WTC11 (cell line): ENCODE results near the gene TNFAIP3. TPM values are rescaled to one million over a fixed set of nuclear protein-coding genes. Genes with fewer than 3 reads are reported as not detected.

Experiments used
- ATAC-seq: fragments of 200-7000 bp; cut with Tn5 transposase; 2 replicates; pipeline ENCODE4 v1.10.0; 2021; ENCODE audit warnings: mild to moderate bottlenecking, moderate library complexity
- CTCF ChIA-PET: fragments of 300-600 bp; sonication (Branson Sonifier 250); formaldehyde crosslinking; loops from one replicate; lab custom pipeline; 2021; ENCODE audit warnings: antibody characterized with exemption; lab: Charles Lee
- POLR2A ChIA-PET: fragments of 350-600 bp; sonication (Branson Sonifier 250); formaldehyde crosslinking; loops from one replicate; lab custom pipeline; 2021; ENCODE audit warnings: antibody characterized with exemption; lab: Charles Lee
- DNase-seq: peaks from one replicate; pipeline ENCODE4 v3.0.0; 2021; ENCODE audit warnings: low spot score
- H3K27ac Mint-ChIP-seq: 2 replicates; pipeline ENCODE4 v1.8.0; 2021; ENCODE audit warnings: mixed read lengths
- H3K27me3 Mint-ChIP-seq: 2 replicates; pipeline ENCODE4 v1.8.0; 2021; ENCODE audit warnings: low read depth, mild to moderate bottlenecking, moderate library complexity, mixed read lengths
- H3K36me3 Mint-ChIP-seq: 2 replicates; pipeline ENCODE4 v1.8.0; 2021; ENCODE audit warnings: mixed read lengths
- H3K4me1 Mint-ChIP-seq: 2 replicates; pipeline ENCODE4 v1.8.0; 2022; ENCODE audit warnings: mixed read lengths
- H3K4me3 Mint-ChIP-seq: 2 replicates; pipeline ENCODE4 v1.8.0; 2021; ENCODE audit warnings: mild to moderate bottlenecking, moderate library complexity, mixed read lengths
- H3K9me3 Mint-ChIP-seq: 2 replicates; pipeline ENCODE4 v1.8.0; 2021; ENCODE audit warnings: mixed read lengths
- ATF6 ChIP-seq: sonication (generic); formaldehyde crosslinking; IDR thresholded peaks from 2 replicates; pipeline ENCODE4 v1.8.1; 2023; ENCODE audit warnings: mild to moderate bottlenecking, missing genetic modification reagents
- FOXP1 ChIP-seq: sonication (generic); formaldehyde crosslinking; IDR thresholded peaks from 2 replicates; pipeline ENCODE4 v1.8.0; 2022; ENCODE audit warnings: missing genetic modification reagents, mild to moderate bottlenecking, moderate library complexity, borderline replicate concordance
- GRHL2 ChIP-seq: fragments of 250-450 bp; sonication (Bioruptor Pico); IDR thresholded peaks from 2 replicates; pipeline ENCODE4 v1.8.0; 2022; ENCODE audit warnings: mild to moderate bottlenecking, moderate library complexity; ENCODE audit not compliant: insufficient replicate concordance, severe bottlenecking
- GTF2I ChIP-seq: fragments of 250-450 bp; sonication (Bioruptor Pico); conservative IDR thresholded peaks from 2 replicates; pipeline ENCODE4 v1.4.0; 2021; ENCODE audit warnings: mild to moderate bottlenecking
- HMGXB4 ChIP-seq: sonication (generic); formaldehyde crosslinking; IDR thresholded peaks from 2 replicates; pipeline ENCODE4 v1.8.1; 2023; ENCODE audit warnings: mild to moderate bottlenecking, moderate library complexity, missing genetic modification reagents
- JAZF1 ChIP-seq: fragments of 250-450 bp; sonication (Bioruptor Pico); IDR thresholded peaks from 2 replicates; pipeline ENCODE4 v1.9.0; 2021; ENCODE audit warnings: moderate library complexity, mild to moderate bottlenecking, inconsistent platforms
- MXD4 ChIP-seq: fragments of 250-450 bp; sonication (Bioruptor Pico); IDR thresholded peaks from 2 replicates; pipeline ENCODE4 v1.8.0; 2021; ENCODE audit warnings: mild to moderate bottlenecking, moderate library complexity, borderline replicate concordance
- NFATC4 ChIP-seq: fragments of 250-450 bp; sonication (Bioruptor Pico); IDR thresholded peaks from 2 replicates; pipeline ENCODE4 v1.9.0; 2021; ENCODE audit warnings: mild to moderate bottlenecking
- NFE2L1 ChIP-seq: sonication (generic); formaldehyde crosslinking; IDR thresholded peaks from 2 replicates; pipeline ENCODE4 v1.8.1; 2023; ENCODE audit warnings: missing genetic modification reagents
- NR1H2 ChIP-seq: sonication (generic); formaldehyde crosslinking; IDR thresholded peaks from 2 replicates; pipeline ENCODE4 v1.9.0; 2021; ENCODE audit warnings: mild to moderate bottlenecking, moderate library complexity, missing genetic modification reagents
- NR2C2 ChIP-seq: sonication (generic); formaldehyde crosslinking; IDR thresholded peaks from 2 replicates; pipeline ENCODE4 v1.8.0; 2022; ENCODE audit warnings: mild to moderate bottlenecking, missing genetic modification reagents
- OVOL2 ChIP-seq: fragments of 250-450 bp; sonication (Bioruptor Pico); IDR thresholded peaks from 2 replicates; pipeline ENCODE4 v1.9.0; 2021; ENCODE audit warnings: mild to moderate bottlenecking, borderline replicate concordance
- PRRX2 ChIP-seq: fragments of 250-450 bp; sonication (Bioruptor Pico); IDR thresholded peaks from 2 replicates; pipeline ENCODE4 v1.8.0; 2021; ENCODE audit warnings: mild to moderate bottlenecking
- TCF7 ChIP-seq: sonication (generic); formaldehyde crosslinking; IDR thresholded peaks from 2 replicates; pipeline ENCODE4 v1.8.0; 2022; ENCODE audit warnings: mild to moderate bottlenecking, low read depth, missing genetic modification reagents, moderate library complexity
- USF1 ChIP-seq: sonication (generic); formaldehyde crosslinking; IDR thresholded peaks from 2 replicates; pipeline ENCODE4 v1.8.0; 2022; ENCODE audit warnings: mild to moderate bottlenecking, missing genetic modification reagents
- USF2 ChIP-seq: sonication (generic); formaldehyde crosslinking; IDR thresholded peaks from 2 replicates; pipeline ENCODE4 v1.8.1; 2023; ENCODE audit warnings: mild to moderate bottlenecking, missing genetic modification reagents, moderate library complexity
- ZBTB21 ChIP-seq: sonication (generic); formaldehyde crosslinking; IDR thresholded peaks from 2 replicates; pipeline ENCODE4 v1.8.1; 2023; ENCODE audit warnings: mild to moderate bottlenecking, missing genetic modification reagents, borderline replicate concordance
- ZBTB43 ChIP-seq: sonication (generic); formaldehyde crosslinking; IDR thresholded peaks from 2 replicates; pipeline ENCODE4 v1.8.1; 2023; ENCODE audit warnings: mild to moderate bottlenecking, missing genetic modification reagents
- ZMAT4 ChIP-seq: fragments of 250-450 bp; sonication (Bioruptor Pico); IDR thresholded peaks from 2 replicates; pipeline ENCODE4 v1.9.0; 2021; ENCODE audit warnings: mild to moderate bottlenecking
- ZNF263 ChIP-seq: sonication (generic); formaldehyde crosslinking; IDR thresholded peaks from 2 replicates; pipeline ENCODE4 v1.8.1; 2022; ENCODE audit warnings: low read depth, mild to moderate bottlenecking, moderate library complexity, missing genetic modification reagents
- ZNF416 ChIP-seq: fragments of 250-450 bp; sonication (Bioruptor Pico); IDR thresholded peaks from 2 replicates; pipeline ENCODE4 v1.9.0; 2021; ENCODE audit warnings: mild to moderate bottlenecking, inconsistent platforms
- ZNF423 ChIP-seq: fragments of 250-450 bp; sonication (Bioruptor Pico); IDR thresholded peaks from 2 replicates; pipeline ENCODE4 v2.1.2; 2022; ENCODE audit warnings: mild to moderate bottlenecking, moderate library complexity
- ZNF671 ChIP-seq: fragments of 250-450 bp; sonication (Bioruptor Pico); IDR thresholded peaks from 2 replicates; pipeline ENCODE4 v1.8.0; 2021; ENCODE audit warnings: mild to moderate bottlenecking
- total RNA-seq: library from RNA; stranded (reverse); gene quantifications from 3 replicates; pipeline ENCODE4 v1.2.3, GENCODE V29; 2021

The TNFAIP3 gene
- total RNA-seq, 1 experiment from 2014 or later = 4.2 TPM

- TF ChIP-seq NFE2L1 (CRISPR knock-in tag) (no peak), ZNF423 (CRISPR knock-in tag) (no peak), TCF7 (CRISPR knock-in tag) (no peak), USF2 (no peak), GTF2I (CRISPR knock-in tag) (no peak), ZBTB43 (CRISPR knock-in tag) (no peak), FOXP1 (CRISPR knock-in tag) (no peak), OVOL2 (CRISPR knock-in tag) (no peak), NFATC4 (CRISPR knock-in tag) (no peak), PRRX2 (CRISPR knock-in tag) (no peak)
Observed at GRCh38 chr6:137875058-137875520, 8.0 kb downstream of the TNFAIP3 start (continued).

GRCh38 chr6:137875606-137876005 is 8.5 kb downstream of the TNFAIP3 start:
- H3K9me3 Mint-ChIP-seq = no peaks in the 10 kb centered on the region

GRCh38 chr6:137876547-137876946 is 9.5 kb downstream of the TNFAIP3 start:
- TF ChIP-seq USF1 (CRISPR knock-in tag) = no peak

More at GRCh38 chr6:137875606-137876005, 8.5 kb downstream of the TNFAIP3 start:
- DNase-seq (no peak), ATAC-seq (no peak)
- Mint-ChIP-seq H3K36me3 (peaks cover 8% of the 10 kb centered on the region; the same call in 1 of the 2 replicates), H3K27me3 (no peaks in the 10 kb centered on the region), H3K27ac (no peak overlapping the region), H3K4me3 (no peak overlapping the region), H3K4me1 (peaks cover 32% of the 10 kb centered on the region)
- TF ChIP-seq ZNF671 = no peak
- no peak for TF ChIP-seq PRRX2 (CRISPR knock-in tag)
- TF ChIP-seq ZNF263 (CRISPR knock-in tag) = no peak
- no peak for TF ChIP-seq MXD4 (CRISPR knock-in tag)
- TF ChIP-seq ZNF416 (CRISPR knock-in tag) = no peak
- no peak for TF ChIP-seq GRHL2 (CRISPR knock-in tag)
- ChIA-PET CTCF (interaction anchor here (1.2 kb wide), 1 partner anchor 9 kb away, joined by 4 read pairs; no protein-coding TSS in a partner anchor), POLR2A (no interaction called here)

GRCh38 chr6:137877113-137877512 is 10.1 kb downstream of the TNFAIP3 start:
- Mint-ChIP-seq H3K27me3 (no peaks in the 10 kb centered on the region), H3K9me3 (no peaks in the 10 kb centered on the region), H3K4me1 (peaks cover 35% of the 10 kb centered on the region), H3K27ac (no peak overlapping the region), H3K36me3 (peaks cover 8% of the 10 kb centered on the region; the same call in 1 of the 2 replicates), H3K4me3 (no peak overlapping the region)
- POLR2A ChIA-PET = interaction anchor here (0.7 to 0.9 kb wide), 2 partner anchors 14 to 127 kb away, joined by 3 read pairs; no protein-coding TSS in a partner anchor
- DNase-seq (no peak), ATAC-seq (no peak)
- CTCF ChIA-PET = interaction anchor here (5.7 kb wide), 1 partner anchor 10 kb away, joined by 54 read pairs; the partner anchor contains the start of gene TNFAIP3
- TF ChIP-seq ZMAT4 (CRISPR knock-in tag) (no peak), JAZF1 (no peak), NR1H2 (CRISPR knock-in tag) (no peak), ATF6 (CRISPR knock-in tag) (no peak), OVOL2 (CRISPR knock-in tag) (no peak), ZBTB21 (no peak), HMGXB4 (CRISPR knock-in tag) (no peak), NR2C2 (CRISPR knock-in tag) (no peak), USF1 (CRISPR knock-in tag) (no peak)

More at GRCh38 chr6:137876547-137876946, 9.5 kb downstream of the TNFAIP3 start:
- H3K36me3 Mint-ChIP-seq = peaks cover 8% of the 10 kb centered on the region; the same call in 1 of the 2 replicates
- no peak overlapping the region for H3K27ac Mint-ChIP-seq
- ATAC-seq (no peak), DNase-seq (no peak)
- POLR2A ChIA-PET = interaction anchor here (0.6 to 0.9 kb wide), 2 partner anchors 27 to 128 kb away, joined by 3 read pairs; no protein-coding TSS in a partner anchor
- CTCF ChIA-PET = interaction anchor here (5.7 kb wide), 1 partner anchor 10 kb away, joined by 54 read pairs; the partner anchor contains the start of gene TNFAIP3
- H3K4me1 Mint-ChIP-seq = peaks cover 32% of the 10 kb centered on the region
- no peak overlapping the region for H3K4me3 Mint-ChIP-seq
- H3K9me3 Mint-ChIP-seq = no peaks in the 10 kb centered on the region
- H3K27me3 Mint-ChIP-seq = no peaks in the 10 kb centered on the region
